Stimulated activated CD4-positive, alpha-beta T cell treated with anti-CD3 and anti-CD28 coated beads, TNF-alpha, amount 100 ng/mL, for 1 hour (primary cell): Measurements from ENCODE around the gene MYL12A.

Experiments used
- DNase-seq, 3 donors: peaks; one replicate each; pipeline ENCODE4 v3.0.0-alpha.2; 2020; ENCODE audit warnings: low read depth in 3 of 3, low spot score in 1 of 3

The MYL12A gene

GRCh38 chr18:3224223-3224622, 23.4 kb upstream of the MYL12A start:
- DNase-seq, result no peak

GRCh38 chr18:3225588-3225987, 22.0 kb upstream of the MYL12A start:
- DNase-seq, result no peak

GRCh38 chr18:3226048-3226447, 21.6 kb upstream of the MYL12A start:
- no peak for DNase-seq

GRCh38 chr18:3230401-3231334, 16.9 kb upstream of the MYL12A start:
- no peak for DNase-seq

- no peak for DNase-seq
These were observed 14.6 kb upstream of the MYL12A start for GRCh38 chr18:3233004-3233403.

GRCh38 chr18:3233433-3234168, 14.0 kb upstream of the MYL12A start:
- DNase-seq, result no peak

GRCh38 chr18:3234457-3234856, 13.1 kb upstream of the MYL12A start:
- no peak for DNase-seq

- no peak for DNase-seq
These were observed 11.8 kb upstream of the MYL12A start for GRCh38 chr18:3235846-3236245.

GRCh38 chr18:3236470-3236869, 11.1 kb upstream of the MYL12A start:
- DNase-seq, result no peak

- DNase-seq, result no peak
These were observed 8.9 kb upstream of the MYL12A start for GRCh38 chr18:3238742-3239141.

- DNase-seq, result no peak
These were observed 2.4 kb upstream of the MYL12A start for GRCh38 chr18:3245185-3245564.

GRCh38 chr18:3245853-3246634, 1.6 kb upstream of the MYL12A start:
- DNase-seq, result peak; percentile 50 to 62 (median 54)

GRCh38 chr18:3246635-3247239, 864 bp upstream of the MYL12A start:
- no peak for DNase-seq

GRCh38 chr18:3248062-3248657, 559 bp downstream of the MYL12A start:
- no peak for DNase-seq

- no peak for DNase-seq
These were observed 1.2 kb downstream of the MYL12A start for GRCh38 chr18:3248658-3249359.

- no peak for DNase-seq
These were observed 2.9 kb downstream of the MYL12A start for GRCh38 chr18:3250237-3251107.

- DNase-seq, result no peak
These were observed 3.8 kb downstream of the MYL12A start for GRCh38 chr18:3251249-3251962.

- DNase-seq, result no peak
These were observed 4.3 kb downstream of the MYL12A start for GRCh38 chr18:3251963-3252277.

GRCh38 chr18:3252843-3253242, 5.2 kb downstream of the MYL12A start:
- DNase-seq, result no peak
